IMR-90 (cell line): ENCODE measurements around the gene NPIPB6. TPM values are rescaled to one million over a fixed set of nuclear protein-coding genes. Genes with fewer than 3 reads are reported as not detected.

Source experiments
- ATAC-seq: fragments of 200-7000 bp; cut with Tn5 transposase; 2 replicates; pipeline ENCODE4 v1.9.1; 2020; ENCODE audit warnings: low read depth, mild to moderate bottlenecking, moderate library complexity
- BruUV-seq: library from RNA; stranded (reverse); fragments of 400-500 nt; replicated peaks from 2 replicates; lab custom pipeline; 2021; lab: Mats Ljungman, UMichigan
- CTCF ChIA-PET: fragments of 300-600 bp; formaldehyde crosslinking; extraction: SDS; loops from one replicate; lab custom pipeline; 2021; ENCODE audit warnings: antibody characterized with exemption; lab: Yijun Ruan, JAX
- POLR2A ChIA-PET: fragments of 300-600 bp; sonication (Branson Sonifier 250); formaldehyde crosslinking; loops from one replicate; lab custom pipeline; 2022; ENCODE audit warnings: antibody characterized with exemption; ENCODE audit not compliant: unreplicated experiment; lab: Charles Lee
- DNase-seq: peaks from one replicate; pipeline ENCODE4 v3.0.0; 2013
- H2AFZ ChIP-seq: replicated peaks from 2 replicates; pipeline ENCODE3; 2013; ENCODE audit warnings: low read length, mild to moderate bottlenecking; ENCODE audit not compliant: poor library complexity
- H2AK5ac ChIP-seq: 2 replicates; pipeline ENCODE4 v1.6.1; 2013; ENCODE audit warnings: low read depth, low read length, inconsistent platforms
- H2AK9ac ChIP-seq: replicated peaks from 2 replicates; pipeline ENCODE3; 2013; ENCODE audit warnings: mild to moderate bottlenecking, low read depth, low read length, moderate library complexity; ENCODE audit not compliant: poor library complexity
- H2BK120ac ChIP-seq: 2 replicates; pipeline ENCODE4 v1.6.1; 2013; ENCODE audit warnings: low read depth, low read length, inconsistent platforms
- H2BK15ac ChIP-seq: 3 replicates; pipeline ENCODE4 v1.6.1; 2013; ENCODE audit warnings: low read depth, low read length, inconsistent platforms
- H2BK20ac ChIP-seq: 2 replicates; pipeline ENCODE4 v1.6.1; 2013; ENCODE audit warnings: low read depth, mild to moderate bottlenecking, inconsistent platforms, low read length, moderate library complexity
- H2BK5ac ChIP-seq: 2 replicates; pipeline ENCODE4 v1.6.1; 2013; ENCODE audit warnings: mild to moderate bottlenecking, low read depth, low read length, inconsistent platforms; ENCODE audit not compliant: poor library complexity, severe bottlenecking
- H3K14ac ChIP-seq: replicated peaks from 2 replicates; pipeline ENCODE4 v1.6.1; 2013; ENCODE audit warnings: low read depth, low read length, inconsistent platforms
- H3K18ac ChIP-seq: 2 replicates; pipeline ENCODE4 v1.6.1; 2013; ENCODE audit warnings: low read depth, low read length, control low read depth
- H3K23ac ChIP-seq: 2 replicates; pipeline ENCODE4 v1.6.1; 2013; ENCODE audit warnings: low read depth, low read length, inconsistent platforms
- H3K27ac ChIP-seq: 2 replicates; pipeline ENCODE4 v1.5.1; 2013; ENCODE audit warnings: mild to moderate bottlenecking, control low read depth, low read length; ENCODE audit not compliant: insufficient read depth
- H3K27me3 ChIP-seq: 2 replicates; pipeline ENCODE4 v1.6.1; 2013; ENCODE audit warnings: low read length; ENCODE audit not compliant: control insufficient read depth, insufficient read depth
- H3K36me3 ChIP-seq: 2 replicates; pipeline ENCODE4 v1.6.1; 2013; ENCODE audit warnings: low read length, mixed read lengths; ENCODE audit not compliant: control insufficient read depth, insufficient read depth
- H3K4ac ChIP-seq: 2 replicates; pipeline ENCODE4 v1.6.1; 2013; ENCODE audit warnings: low read depth, low read length, inconsistent platforms
- H3K4me1 ChIP-seq: 2 replicates; pipeline ENCODE4 v1.6.1; 2013; ENCODE audit warnings: low read length, mixed read lengths; ENCODE audit not compliant: control insufficient read depth, insufficient read depth
- H3K4me2 ChIP-seq: 2 replicates; pipeline ENCODE4 v1.6.1; 2013; ENCODE audit warnings: low read depth, mild to moderate bottlenecking, control low read depth, low read length, moderate library complexity
- H3K4me3 ChIP-seq: 2 replicates; pipeline ENCODE4 v1.5.1; 2013; ENCODE audit warnings: low read depth, mild to moderate bottlenecking, control low read depth, low read length, moderate library complexity; ENCODE audit not compliant: insufficient read depth
- H3K56ac ChIP-seq: 2 replicates; pipeline ENCODE4 v1.6.1; 2013; ENCODE audit warnings: low read length, inconsistent platforms; ENCODE audit not compliant: insufficient read depth; ENCODE audit errors: extremely low read depth
- H3K79me1 ChIP-seq, 2 experiments: 2 replicates each; pipeline ENCODE4 v1.6.1; 2013; ENCODE audit warnings: low read length in 2 of 2, inconsistent platforms in 1 of 2, low read depth in 1 of 2
- H3K9ac ChIP-seq: 2 replicates; pipeline ENCODE4 v1.6.1; 2013; ENCODE audit warnings: low read depth, low read length, control low read depth
- H3K9me1 ChIP-seq: 2 replicates; pipeline ENCODE4 v1.6.1; 2013; ENCODE audit warnings: low read length, inconsistent platforms; ENCODE audit not compliant: insufficient read depth
- H3K9me3 ChIP-seq: 2 replicates; pipeline ENCODE4 v1.6.1; 2013; ENCODE audit warnings: low read length; ENCODE audit not compliant: control insufficient read depth, insufficient read depth
- H4K20me1 ChIP-seq: 2 replicates; pipeline ENCODE4 v1.6.1; 2013; ENCODE audit warnings: low read length, inconsistent platforms; ENCODE audit not compliant: insufficient read depth
- H4K5ac ChIP-seq: 2 replicates; pipeline ENCODE4 v1.6.1; 2013; ENCODE audit warnings: mild to moderate bottlenecking, low read depth, low read length, control low read depth
- H4K8ac ChIP-seq, 2 experiments: 2 replicates each; pipeline ENCODE4 v1.6.1; 2013; ENCODE audit warnings: low read depth in 2 of 2, low read length in 2 of 2, control low read depth in 1 of 2, inconsistent platforms in 1 of 2
- H4K91ac ChIP-seq: 2 replicates; pipeline ENCODE4 v1.6.1; 2013; ENCODE audit warnings: low read depth, low read length, inconsistent platforms; ENCODE audit not compliant: insufficient read depth
- FOS ChIP-seq: fragments of 150-350 bp; IDR thresholded peaks from 2 replicates; pipeline ENCODE4 v1.6.1; 2016; ENCODE audit warnings: low read depth, low read length
- WGBS, 2 experiments: methylation state at CpG; one replicate each; pipeline versions ENCODE4 v1.1.5 to v1.1.7; 2013; ENCODE audit warnings: missing lambda C conversion rate in 2 of 2; ENCODE audit not compliant: insufficient read length in 1 of 2; ENCODE audit errors: extremely low coverage in 2 of 2; 5-methylcytosine and 5-hydroxymethylcytosine counted together
- dilution Hi-C: fragments of 300-500 bp; cut with HindIII; formaldehyde crosslinking; loops from one replicate; pipeline ENCODE4 v1.14.3; 2018; ENCODE audit warnings: low sequenced_read_pairs; ENCODE audit not compliant: unreplicated experiment
- in situ Hi-C: fragments of 300-500 bp; cut with MboI; formaldehyde crosslinking; loops from 3 replicates; pipeline ENCODE4 v1.14.3; 2019; ENCODE audit warnings: low sequenced_read_pairs, inconsistent platforms, mixed read lengths
- intact Hi-C: fragments of 100-400 bp; cut with micrococcal nuclease; formaldehyde crosslinking; loops from 2 replicates; pipeline ENCODE4 v1.10.0; 2022
- polyA plus RNA-seq, 3 experiments: library from polyadenylated mRNA; depleted of rRNA; stranded (reverse); fragments of >200 nt; gene quantifications; 2 replicates each; pipeline ENCODE4 v1.2.3, GENCODE V29; 2012; ENCODE audit warnings: low replicate concordance in 1 of 3
- total RNA-seq: library from RNA; depleted of rRNA; stranded (reverse); fragments of >200 nt; gene quantifications from 2 replicates; pipeline ENCODE4 v1.2.3, GENCODE V29; 2012
- TF ChIP-seq, protein P1 (sequence below): fragments of 150-350 bp; IDR thresholded peaks from 2 replicates; pipeline ENCODE4 v1.6.1; 2016; ENCODE audit warnings: low read depth, mild to moderate bottlenecking, low read length, moderate library complexity, borderline replicate concordance

NPIPB6 gene
- total and polyA plus RNA-seq, 2 of the 4 experiments (the other 2 are of a cell fraction), result 0.18 to 0.19 TPM

DNA sequence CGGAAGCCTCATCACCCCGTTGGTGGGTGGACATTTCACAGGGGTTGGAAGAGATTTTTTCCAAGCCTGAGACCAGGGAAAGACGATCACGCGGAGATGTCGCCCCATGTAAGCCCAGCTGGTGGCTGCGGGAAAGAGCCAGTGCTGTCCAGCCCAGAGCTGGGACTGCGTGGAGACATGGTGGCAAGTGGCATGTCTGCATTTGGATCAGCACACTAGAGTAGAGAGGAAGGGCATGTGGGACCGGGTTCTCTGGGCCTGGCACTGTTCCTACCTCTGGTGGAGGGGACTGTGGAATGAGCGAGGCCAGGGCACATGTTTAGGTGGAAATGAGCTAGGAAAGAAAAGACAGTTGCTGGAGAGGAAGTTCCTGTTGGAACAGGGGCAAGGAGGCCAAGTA, 51.0 kb downstream of the NPIPB6 start:
- peaks cover 4% of the 10 kb centered on the region for H3K27me3 ChIP-seq
- H2AK9ac ChIP-seq, result no peak overlapping the region
- H3K4ac ChIP-seq, result no peak overlapping the region
- no peak overlapping the region for H4K91ac ChIP-seq
- in situ Hi-C loops (loop anchor here (5.0 to 10.0 kb wide), 2 partner anchors 35 to 58 kb away; no protein-coding TSS in a partner anchor), intact Hi-C loops (loop anchor here (10.0 kb wide), 1 partner anchor 168 kb away; no protein-coding TSS in a partner anchor), dilution Hi-C loops (no loop called here)
- no peaks in the 10 kb centered on the region for H3K4me1 ChIP-seq
- no peak overlapping the region for H2BK20ac ChIP-seq
- H3K4me3 ChIP-seq, result no peak overlapping the region
- ChIA-PET POLR2A (no interaction called here), CTCF (no interaction called here)
- H4K5ac ChIP-seq, result no peak overlapping the region
- H2BK120ac ChIP-seq, result no peak overlapping the region
- no peak overlapping the region for H2AFZ ChIP-seq
- no peaks in the 10 kb centered on the region for H3K79me1 ChIP-seq
- no peak overlapping the region for H3K23ac ChIP-seq
- no peaks in the 10 kb centered on the region for H3K9me3 ChIP-seq
- no peak for ATAC-seq
- no peak overlapping the region for H3K18ac ChIP-seq
- no peak overlapping the region for H3K4me2 ChIP-seq
- 83% methylated on average over 8 of the region's 10 CpGs; no CpG with 5 or more reads in 1 of the 2 experiments for WGBS, 2 experiments
- no peak overlapping the region for H3K56ac ChIP-seq
- H3K14ac ChIP-seq, result no peak overlapping the region
- H4K8ac ChIP-seq, result no peak overlapping the region
- no peak for DNase-seq
- H3K9me1 ChIP-seq, result no peaks in the 10 kb centered on the region
- no peaks in the 10 kb centered on the region for H3K36me3 ChIP-seq
- H3K9ac ChIP-seq, result no peak overlapping the region
- H4K20me1 ChIP-seq, result no peaks in the 10 kb centered on the region
- no peak overlapping the region for H2BK5ac ChIP-seq
- no peak overlapping the region for H2AK5ac ChIP-seq
- BruUV-seq, result no TSS peak
- TF ChIP-seq, protein P1, sequence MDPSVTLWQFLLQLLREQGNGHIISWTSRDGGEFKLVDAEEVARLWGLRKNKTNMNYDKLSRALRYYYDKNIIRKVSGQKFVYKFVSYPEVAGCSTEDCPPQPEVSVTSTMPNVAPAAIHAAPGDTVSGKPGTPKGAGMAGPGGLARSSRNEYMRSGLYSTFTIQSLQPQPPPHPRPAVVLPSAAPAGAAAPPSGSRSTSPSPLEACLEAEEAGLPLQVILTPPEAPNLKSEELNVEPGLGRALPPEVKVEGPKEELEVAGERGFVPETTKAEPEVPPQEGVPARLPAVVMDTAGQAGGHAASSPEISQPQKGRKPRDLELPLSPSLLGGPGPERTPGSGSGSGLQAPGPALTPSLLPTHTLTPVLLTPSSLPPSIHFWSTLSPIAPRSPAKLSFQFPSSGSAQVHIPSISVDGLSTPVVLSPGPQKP, result no peak
- TF ChIP-seq FOS, result no peak
- H2BK15ac ChIP-seq, result no peak overlapping the region
- H3K27ac ChIP-seq, result no peak overlapping the region
